Mesenchymal stem cell (in vitro differentiated cells and primary cell): ENCODE results near the gene AGAP3.
A peak's percentile ranks its signal among the peaks of the same experiment; 100 is the strongest.

Experiments used
- DNase-seq: peaks from one replicate; pipeline ENCODE4 v3.0.0-alpha.2; 2013
- H2AFZ ChIP-seq: one replicate; pipeline ENCODE4 v1.6.1; 2013; ENCODE audit warnings: low read depth, mild to moderate bottlenecking, control low read depth, inconsistent platforms, low read length, moderate library complexity
- H2AK5ac ChIP-seq: 2 replicates; pipeline ENCODE4 v1.6.1; 2013; ENCODE audit warnings: low read length, moderate library complexity, mild to moderate bottlenecking, inconsistent platforms; ENCODE audit not compliant: severe bottlenecking
- H2BK120ac ChIP-seq: one replicate; pipeline ENCODE4 v1.6.1; 2013; ENCODE audit warnings: low read depth, mild to moderate bottlenecking, inconsistent platforms, low read length, moderate library complexity
- H2BK12ac ChIP-seq, 2 experiments: one replicate each; pipeline ENCODE4 v1.6.1; 2013; ENCODE audit warnings: inconsistent platforms in 2 of 2, low read length in 2 of 2, mild to moderate bottlenecking in 2 of 2, moderate library complexity in 2 of 2, control low read depth in 1 of 2
- H2BK15ac ChIP-seq: one replicate; pipeline ENCODE4 v1.6.1; 2013; ENCODE audit warnings: mild to moderate bottlenecking, low read depth, inconsistent platforms; ENCODE audit not compliant: poor library complexity, severe bottlenecking
- H2BK5ac ChIP-seq: 2 replicates; pipeline ENCODE4 v1.6.1; 2013; ENCODE audit warnings: low read depth, mild to moderate bottlenecking, low read length, control low read depth, inconsistent platforms; ENCODE audit not compliant: poor library complexity, severe bottlenecking
- H3K14ac ChIP-seq, 2 experiments: one replicate each; pipeline ENCODE4 v1.6.1; 2013; ENCODE audit warnings: inconsistent platforms in 2 of 2, low read length in 2 of 2, control low read depth in 1 of 2, mild to moderate bottlenecking in 1 of 2, moderate library complexity in 1 of 2
- H3K18ac ChIP-seq, 2 experiments: one replicate each; pipeline ENCODE4 v1.6.1; 2013; ENCODE audit warnings: inconsistent platforms in 2 of 2, low read length in 2 of 2, control low read depth in 1 of 2, low read depth in 1 of 2, mild to moderate bottlenecking in 1 of 2
- H3K23ac ChIP-seq, 2 experiments: one replicate each; pipeline ENCODE4 v1.6.1; 2013; ENCODE audit warnings: inconsistent platforms in 2 of 2, low read length in 2 of 2, mild to moderate bottlenecking in 2 of 2, moderate library complexity in 2 of 2, control low read depth in 1 of 2
- H3K27ac ChIP-seq: 2 replicates; pipeline ENCODE4 v1.5.1; 2013; ENCODE audit warnings: mild to moderate bottlenecking, moderate library complexity, low read length, control low read depth, inconsistent platforms; ENCODE audit not compliant: poor library complexity, severe bottlenecking
- H3K27me3 ChIP-seq, 2 experiments: 2 replicates each; pipeline versions ENCODE4 v1.6.1 to v1.7.0; 2013; ENCODE audit warnings: low read length in 2 of 2, mild to moderate bottlenecking in 2 of 2, moderate library complexity in 2 of 2, control low read depth in 1 of 2, inconsistent platforms in 1 of 2; ENCODE audit not compliant: control insufficient read depth in 1 of 2, insufficient read depth in 1 of 2
- H3K36me3 ChIP-seq, 2 experiments: 2 replicates each; pipeline versions ENCODE4 v1.6.1 to v1.7.0; 2013; ENCODE audit warnings: low read length in 2 of 2, control low read depth in 1 of 2, inconsistent platforms in 1 of 2, low read depth in 1 of 2, mild to moderate bottlenecking in 1 of 2; ENCODE audit not compliant: insufficient read depth in 2 of 2, control insufficient read depth in 1 of 2
- H3K4ac ChIP-seq, 2 experiments: one replicate each; pipeline ENCODE4 v1.6.1; 2013; ENCODE audit warnings: inconsistent platforms in 2 of 2, low read length in 2 of 2, mild to moderate bottlenecking in 2 of 2, moderate library complexity in 2 of 2, control low read depth in 1 of 2, low read depth in 1 of 2
- H3K4me1 ChIP-seq: 2 replicates; pipeline ENCODE4 v1.6.1; 2013; ENCODE audit warnings: low read depth, low read length, control low read depth; ENCODE audit not compliant: control insufficient read depth, insufficient read depth
- H3K4me2 ChIP-seq: 2 replicates; pipeline ENCODE4 v1.6.1; 2013; ENCODE audit warnings: low read length, mild to moderate bottlenecking, inconsistent platforms; ENCODE audit not compliant: poor library complexity, severe bottlenecking
- H3K4me3 ChIP-seq, 2 experiments: 2 replicates each; pipeline versions ENCODE4 v1.5.1 to v1.7.0; 2013; ENCODE audit warnings: low read length in 2 of 2, mild to moderate bottlenecking in 2 of 2, control low read depth in 1 of 2, low read depth in 1 of 2; ENCODE audit not compliant: insufficient read depth in 1 of 2
- H3K79me1 ChIP-seq: replicated peaks from 2 replicates; pipeline ENCODE4 v1.6.1; 2013; ENCODE audit warnings: mild to moderate bottlenecking, control low read depth, low read length, inconsistent platforms; ENCODE audit not compliant: poor library complexity, severe bottlenecking
- H3K9ac ChIP-seq: 2 replicates; pipeline ENCODE4 v1.7.0; 2013; ENCODE audit warnings: mild to moderate bottlenecking, low read length, moderate library complexity
- H3K9me3 ChIP-seq: 2 replicates; pipeline ENCODE4 v1.7.0; 2013; ENCODE audit warnings: mild to moderate bottlenecking, low read length; ENCODE audit not compliant: control insufficient read depth
- H4K8ac ChIP-seq: one replicate; pipeline ENCODE4 v1.6.1; 2013; ENCODE audit warnings: inconsistent platforms, mild to moderate bottlenecking, low read length, moderate library complexity
- H4K91ac ChIP-seq: one replicate; pipeline ENCODE4 v1.6.1; 2013; ENCODE audit warnings: mild to moderate bottlenecking, low read length, inconsistent platforms
- WGBS: methylation state at CpG from one replicate; pipeline ENCODE4 v1.1.7; 2013; ENCODE audit warnings: mixed read lengths; 5-methylcytosine and 5-hydroxymethylcytosine counted together

AGAP3 gene

DNA sequence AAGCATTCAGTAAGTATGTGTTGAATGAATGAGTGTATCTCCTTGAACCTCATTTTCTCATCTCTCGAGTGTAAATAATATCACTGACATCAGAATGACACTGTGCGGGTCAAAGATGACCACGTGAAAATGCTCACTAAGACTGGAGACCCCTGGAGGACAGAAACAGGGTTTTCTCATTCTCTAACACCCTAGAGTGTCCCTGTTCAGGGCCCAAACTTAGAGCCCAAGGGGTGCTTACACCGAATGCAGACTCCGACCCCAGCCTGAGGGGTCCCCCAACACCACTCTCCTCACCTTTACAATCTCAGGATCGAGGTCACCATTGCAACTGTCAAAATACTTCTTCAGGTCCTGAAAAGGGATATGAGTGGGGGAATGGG is 30.0 kb upstream of the AGAP3 start:
- WGBS: 83% methylated on average over 5 of the region's 6 CpGs
- no peak overlapping the region for H2AK5ac ChIP-seq
- H3K4me2 ChIP-seq: no peak overlapping the region
- no peak overlapping the region for H2AFZ ChIP-seq
- no peak for DNase-seq
- no peak overlapping the region for H2BK5ac ChIP-seq
- H2BK15ac ChIP-seq: no peak overlapping the region
- H3K9me3 ChIP-seq: no peaks in the 10 kb centered on the region
- H3K23ac ChIP-seq: no peak overlapping the region
- H4K8ac ChIP-seq: no peak overlapping the region
- H3K36me3 ChIP-seq: peaks cover 19 to 41% of the 10 kb centered on the region in 2 experiments
- H3K18ac ChIP-seq: no peak overlapping the region
- no peak overlapping the region for H4K91ac ChIP-seq
- H3K4me1 ChIP-seq: peaks cover 28% of the 10 kb centered on the region
- peaks cover 15% of the 10 kb centered on the region for H3K79me1 ChIP-seq
- no peak overlapping the region for H3K4ac ChIP-seq
- H3K9ac ChIP-seq: no peak overlapping the region
- no peak overlapping the region for H3K4me3 ChIP-seq
- H2BK120ac ChIP-seq: no peak overlapping the region
- H2BK12ac ChIP-seq: no peak overlapping the region
- no peak overlapping the region for H3K14ac ChIP-seq
- no peaks in the 10 kb centered on the region for H3K27me3 ChIP-seq
- no peak overlapping the region for H3K27ac ChIP-seq

DNA sequence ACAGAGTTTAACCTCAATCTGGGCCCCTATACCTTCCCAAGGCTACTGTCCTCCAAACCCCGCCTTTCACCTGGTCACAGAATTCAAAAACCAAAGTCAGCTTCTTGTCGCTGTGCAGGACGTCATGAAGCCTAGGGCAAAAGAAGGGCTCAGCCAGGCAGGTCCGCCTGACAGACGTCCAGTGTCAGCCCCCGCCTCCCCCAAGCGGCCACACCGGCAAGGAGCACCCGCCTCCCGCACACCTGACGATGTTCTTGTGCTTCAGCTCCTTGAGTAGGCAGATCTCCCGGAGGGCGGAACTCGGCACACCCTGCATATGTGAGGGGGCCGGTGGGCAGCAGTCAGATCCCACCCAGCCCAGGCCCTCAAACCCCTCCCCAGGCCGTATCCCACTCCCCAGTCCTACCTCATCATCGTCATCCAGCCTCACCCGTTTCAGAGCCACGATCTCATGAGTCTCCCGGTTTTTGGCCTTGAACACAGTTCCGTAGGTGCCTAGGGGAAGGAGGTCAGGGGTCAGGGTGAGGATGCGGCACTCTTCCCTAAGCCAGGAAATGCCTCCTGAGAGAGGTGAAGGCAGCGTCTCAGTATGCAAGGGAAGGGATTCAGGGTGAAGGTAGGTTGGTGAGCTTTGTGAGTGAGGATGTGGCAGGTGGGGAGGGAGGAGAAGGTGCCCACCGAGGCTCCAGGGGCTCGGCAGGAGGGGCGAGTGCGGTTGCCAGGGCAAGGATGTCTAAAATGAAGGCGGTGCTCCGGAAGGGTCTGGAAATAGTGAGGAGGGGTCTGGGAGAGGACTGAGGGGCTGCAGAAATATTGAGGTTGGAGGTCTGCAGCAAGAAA is 29.4 kb upstream of the AGAP3 start:
- Histone ChIP-seq H3K14ac (no peak overlapping the region), H3K4me2 (peak overlapping the region; percentile 78), H3K4me3 (peak overlapping the region; percentile 63 to 96), H3K79me1 (peaks cover 15% of the 10 kb centered on the region), H2BK5ac (no peak overlapping the region), H2BK120ac (no peak overlapping the region), H3K27ac (no peak overlapping the region), H4K8ac (peak overlapping the region; percentile 15), H3K18ac (no peak overlapping the region), H3K9me3 (no peaks in the 10 kb centered on the region), H2BK12ac (no peak overlapping the region), H3K4me1 (peaks cover 32% of the 10 kb centered on the region), H2AK5ac (no peak overlapping the region), H3K36me3 (peaks cover 20 to 40% of the 10 kb centered on the region in 2 experiments), H3K4ac (no peak overlapping the region), H2AFZ (no peak overlapping the region), H3K9ac (peak overlapping the region; percentile 90), H4K91ac (no peak overlapping the region), H3K27me3 (no peaks in the 10 kb centered on the region), H2BK15ac (no peak overlapping the region), H3K23ac (peak overlapping the region in 1 of 2 experiments; percentile 66)
- 39% methylated on average over 26 of the region's 29 CpGs for WGBS
- no peak for DNase-seq

DNA sequence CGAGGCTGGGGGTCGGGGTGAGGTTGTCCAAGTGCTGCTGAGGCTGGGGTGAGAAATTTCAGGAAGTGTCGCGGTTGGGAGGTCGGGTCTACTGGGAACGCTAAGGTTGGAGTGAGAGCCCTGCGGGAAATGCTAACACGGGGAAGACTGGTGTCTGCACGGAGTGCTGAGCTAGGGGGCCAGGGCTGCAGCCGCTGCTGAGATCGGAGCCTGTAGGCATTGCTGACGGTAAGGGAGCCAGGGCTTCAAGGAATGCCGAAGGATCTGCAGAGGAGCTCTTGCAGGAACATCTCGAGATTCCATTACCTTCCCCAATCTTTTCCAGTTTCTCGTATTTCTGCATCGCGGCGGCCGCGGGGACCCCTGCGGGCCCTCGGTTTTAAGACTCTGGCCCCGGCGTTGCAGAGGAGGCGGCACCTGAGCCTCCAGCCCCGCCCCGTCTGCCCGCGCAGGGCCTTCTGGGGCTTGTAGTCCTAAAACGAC is 28.7 kb upstream of the AGAP3 start, which contains the start of gene CDK5:
Gene CDK5, minus strand, starts transcription at position 392 of the 483 bp plus-strand sequence. Its CDS starts 49 bp downstream, at position 343.
- DNase-seq: no peak
- H3K14ac ChIP-seq: peak within 1 kb of the TSS in 1 of 2 experiments; percentile 0
- H4K91ac ChIP-seq: peak within 1 kb of the TSS; percentile 48
- peak within 1 kb of the TSS in 1 of 2 experiments; percentile 81 for H2BK12ac ChIP-seq
- peak within 1 kb of the TSS; percentile 87 for H2AK5ac ChIP-seq
- H3K79me1 ChIP-seq: peaks cover 15% of the 10 kb centered on the region
- peak within 1 kb of the TSS; percentile 89 to 97 for H3K4ac ChIP-seq
- H2AFZ ChIP-seq: peak within 1 kb of the TSS; percentile 67
- H3K36me3 ChIP-seq: peaks cover 20 to 35% of the 10 kb centered on the region in 2 experiments
- peak within 1 kb of the TSS; percentile 93 to 94 for H3K18ac ChIP-seq
- peak within 1 kb of the TSS; percentile 19 for H2BK15ac ChIP-seq
- H3K27me3 ChIP-seq: no peaks in the 10 kb centered on the region
- H3K23ac ChIP-seq: peak within 1 kb of the TSS in 1 of 2 experiments; percentile 66
- peak within 1 kb of the TSS; percentile 90 for H3K9ac ChIP-seq
- H3K9me3 ChIP-seq: no peaks in the 10 kb centered on the region
- peak within 1 kb of the TSS; percentile 63 to 96 for H3K4me3 ChIP-seq
- H4K8ac ChIP-seq: peak within 1 kb of the TSS; percentile 96
- H3K4me2 ChIP-seq: peak within 1 kb of the TSS; percentile 78
- WGBS: 1% methylated on average over 30 of the region's 30 CpGs
- H3K4me1 ChIP-seq: peaks cover 36% of the 10 kb centered on the region
- peak within 1 kb of the TSS; percentile 82 for H2BK5ac ChIP-seq
- peak within 1 kb of the TSS; percentile 96 for H2BK120ac ChIP-seq
- peak within 1 kb of the TSS; percentile 95 for H3K27ac ChIP-seq
